ENCODE measurements around the gene JMJD6. TPM values are rescaled to one million over a fixed set of nuclear protein-coding genes. Genes with fewer than 3 reads are reported as not detected.

Gene JMJD6
- total RNA-seq (2021; ENCODE audit: unreplicated experiment): 47.6 TPM
- 47.5 and 60.9 TPM in 2 replicates for polyA plus RNA-seq (2012)
- percentile 75 among the genes with signal in this experiment for Bru-seq, nascent RNA
- BruChase-seq, experiment 1, labeled RNA remaining after a 6-hour chase: percentile 83 among the genes with signal in this experiment
- percentile 87 among the genes with signal in this experiment for BruChase-seq, experiment 2, labeled RNA remaining after a 2-hour chase
- long read RNA-seq, transcript JMJD6-202 (6 exons, 1,603 nt): major isoform, 55 of 87 reads
- long read RNA-seq, transcript JMJD6-204 (7 exons, 1,898 nt): minor isoform, 6 of 87 reads
- long read RNA-seq, partial matches to known transcripts: 2 of 87 reads
- long read RNA-seq, other reads (novel, unspliced or antisense): 22 of 87 reads

DNA sequence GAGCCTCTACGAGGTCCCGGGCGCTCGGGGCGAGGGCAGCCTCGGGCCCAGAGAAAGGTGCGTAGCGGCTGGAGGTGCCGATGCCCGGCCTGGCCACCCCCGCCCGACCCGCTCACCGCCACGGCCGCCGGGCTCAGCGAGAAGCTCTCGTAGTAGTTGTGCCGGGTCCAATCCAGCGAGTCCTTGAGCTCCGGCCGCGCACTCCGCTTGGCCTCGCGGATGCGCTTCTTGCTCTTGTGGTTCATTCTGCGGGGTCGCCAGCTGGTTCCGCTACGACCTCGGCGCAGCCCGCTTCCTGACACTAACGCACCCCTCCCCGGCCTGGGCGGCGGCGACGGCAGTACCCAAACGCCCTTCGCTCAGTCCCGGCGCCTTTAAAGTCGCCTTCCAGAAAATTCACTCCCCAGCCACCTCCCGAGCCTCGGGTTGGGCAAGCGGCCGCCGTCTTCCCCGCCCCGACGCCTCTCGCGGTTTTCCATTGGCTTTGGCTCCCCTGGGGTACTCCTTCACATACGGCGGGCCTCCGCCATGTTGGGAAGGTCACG lies at the start of gene JMJD6:
Gene JMJD6, minus strand, starts transcription at position 376 of the 545 bp plus-strand sequence. Its CDS starts 131 bp downstream, at position 245.
- peak within 1 kb of the TSS; percentile 99 for H3K9ac ChIP-seq (ENCODE audit: low read length)
- peaks cover 92% of the 10 kb centered on the region for H3K79me2 ChIP-seq (ENCODE audit: insufficient read depth, low read length)
- no peak within 1 kb of the TSS for H2AFZ ChIP-seq (ENCODE audit: low read depth, low read length, poor library complexity, severe bottlenecking)
- no peaks in the 10 kb centered on the region for H3K27me3 ChIP-seq (ENCODE audit: insufficient read depth, low read length)
- BruUV-seq (replicated peaks): TSS peak; percentile 71
- peak; percentile 97 for DNase-seq (ENCODE audit: low read depth, low spot score)
- peak within 1 kb of the TSS; percentile 99 for H3K27ac ChIP-seq (ENCODE audit: low read depth, low read length)
- peaks cover 33 to 45% of the 10 kb centered on the region in 2 experiments for H3K36me3 ChIP-seq (ENCODE audit: control insufficient read depth in 1 of 2, insufficient read depth in 2 of 2, low read length in 2 of 2)
- POLR2A ChIA-PET: interaction anchor here (1.5 to 2.9 kb wide), 2 partner anchors 9 to 10 kb away, joined by 8 to 27 read pairs; partner anchors contain the start of genes MFSD11 and SRSF2
- intact Hi-C loops (cut with micrococcal nuclease): loop anchor here (2.0 kb wide), 2 partner anchors 330 to 340 kb away; no protein-coding TSS in a partner anchor
- RAD21 ChIA-PET (ENCODE audit: low non-redundant PET in 1 of 2, low total read pairs in 2 of 2, uncharacterized antibody in 2 of 2, unreplicated experiment in 2 of 2): no interaction called here
- no peaks in the 10 kb centered on the region for H3K9me2 ChIP-seq (ENCODE audit: insufficient read depth)
- peaks cover 13 to 21% of the 10 kb centered on the region in 2 experiments for H3K4me1 ChIP-seq (ENCODE audit: control insufficient read depth in 1 of 2, insufficient read depth in 2 of 2, low read length in 2 of 2)
- peak; percentile 90 for ATAC-seq
- CTCF ChIA-PET: interaction anchor here (0.9 kb wide), 1 partner anchor 202 kb away, joined by 3 read pairs; no protein-coding TSS in a partner anchor
- peak within 1 kb of the TSS; percentile 93 for H3K4me2 ChIP-seq (ENCODE audit: low read length)
- peak within 1 kb of the TSS; percentile 97 for H3K4me3 ChIP-seq (replicated peaks in 1 of 2; ENCODE audit: low read depth in 1 of 2, low read length in 2 of 2)
- no peaks in the 10 kb centered on the region for H3K9me3 ChIP-seq (ENCODE audit: control insufficient read depth in 1 of 2, insufficient read depth in 1 of 2, low read depth in 1 of 2, low read length in 2 of 2)
- H4K20me1 ChIP-seq (ENCODE audit: insufficient read depth): peaks cover 7% of the 10 kb centered on the region; the same call in 1 of the 2 replicates
- TF ChIP-seq, protein P1, sequence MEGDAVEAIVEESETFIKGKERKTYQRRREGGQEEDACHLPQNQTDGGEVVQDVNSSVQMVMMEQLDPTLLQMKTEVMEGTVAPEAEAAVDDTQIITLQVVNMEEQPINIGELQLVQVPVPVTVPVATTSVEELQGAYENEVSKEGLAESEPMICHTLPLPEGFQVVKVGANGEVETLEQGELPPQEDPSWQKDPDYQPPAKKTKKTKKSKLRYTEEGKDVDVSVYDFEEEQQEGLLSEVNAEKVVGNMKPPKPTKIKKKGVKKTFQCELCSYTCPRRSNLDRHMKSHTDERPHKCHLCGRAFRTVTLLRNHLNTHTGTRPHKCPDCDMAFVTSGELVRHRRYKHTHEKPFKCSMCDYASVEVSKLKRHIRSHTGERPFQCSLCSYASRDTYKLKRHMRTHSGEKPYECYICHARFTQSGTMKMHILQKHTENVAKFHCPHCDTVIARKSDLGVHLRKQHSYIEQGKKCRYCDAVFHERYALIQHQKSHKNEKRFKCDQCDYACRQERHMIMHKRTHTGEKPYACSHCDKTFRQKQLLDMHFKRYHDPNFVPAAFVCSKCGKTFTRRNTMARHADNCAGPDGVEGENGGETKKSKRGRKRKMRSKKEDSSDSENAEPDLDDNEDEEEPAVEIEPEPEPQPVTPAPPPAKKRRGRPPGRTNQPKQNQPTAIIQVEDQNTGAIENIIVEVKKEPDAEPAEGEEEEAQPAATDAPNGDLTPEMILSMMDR (IDR thresholded peaks at IDR 0.05 in 2 of 3, conservative IDR thresholded peaks at IDR 0.05 in 1 of 3; ENCODE audit: borderline replicate concordance in 1 of 3, insufficient read depth in 1 of 3, low read depth in 2 of 3, low read length in 2 of 3): no peak
- TF ChIP-seq SIN3A (IDR thresholded peaks at IDR 0.05; ENCODE audit: low read depth) (peak; percentile 86; the same call in 1 of the 2 replicates), FOSL1 (IDR thresholded peaks at IDR 0.05; ENCODE audit: low read depth) (no peak), EZH2phosphoT487 (IDR thresholded peaks at IDR 0.05; ENCODE audit: borderline replicate concordance) (no peak), JUND (IDR thresholded peaks at IDR 0.05) (no peak), ELF1 (IDR thresholded peaks at IDR 0.05; ENCODE audit: borderline replicate concordance, low read depth) (no peak; the same call in 1 of the 2 replicates), SRF (IDR thresholded peaks at IDR 0.05; ENCODE audit: low read depth) (no peak; the same call in 1 of the 2 replicates), POLR2AphosphoS5 (IDR thresholded peaks at IDR 0.05; ENCODE audit: low read depth, low read length) (peak; percentile 90), TCF7L2 (IDR thresholded peaks at IDR 0.05; ENCODE audit: borderline replicate concordance, extremely low read depth, insufficient read depth, insufficient read length) (peak; percentile 88), CEBPB (IDR thresholded peaks at IDR 0.05; ENCODE audit: low read depth) (no peak), EZH2 (IDR thresholded peaks at IDR 0.05) (no peak), ZFX (IDR thresholded peaks at IDR 0.05) (peak; percentile 82; the same call in 1 of the 2 replicates), RAD21 (IDR thresholded peaks at IDR 0.05; ENCODE audit: low read depth) (no peak), EGR1 (IDR thresholded peaks at IDR 0.05; ENCODE audit: low read depth) (peak; percentile 42; the same call in 1 of the 2 replicates), SP1 (IDR thresholded peaks at IDR 0.05; ENCODE audit: low read depth) (peak; percentile 89)
- TF ChIP-seq, protein P2, sequence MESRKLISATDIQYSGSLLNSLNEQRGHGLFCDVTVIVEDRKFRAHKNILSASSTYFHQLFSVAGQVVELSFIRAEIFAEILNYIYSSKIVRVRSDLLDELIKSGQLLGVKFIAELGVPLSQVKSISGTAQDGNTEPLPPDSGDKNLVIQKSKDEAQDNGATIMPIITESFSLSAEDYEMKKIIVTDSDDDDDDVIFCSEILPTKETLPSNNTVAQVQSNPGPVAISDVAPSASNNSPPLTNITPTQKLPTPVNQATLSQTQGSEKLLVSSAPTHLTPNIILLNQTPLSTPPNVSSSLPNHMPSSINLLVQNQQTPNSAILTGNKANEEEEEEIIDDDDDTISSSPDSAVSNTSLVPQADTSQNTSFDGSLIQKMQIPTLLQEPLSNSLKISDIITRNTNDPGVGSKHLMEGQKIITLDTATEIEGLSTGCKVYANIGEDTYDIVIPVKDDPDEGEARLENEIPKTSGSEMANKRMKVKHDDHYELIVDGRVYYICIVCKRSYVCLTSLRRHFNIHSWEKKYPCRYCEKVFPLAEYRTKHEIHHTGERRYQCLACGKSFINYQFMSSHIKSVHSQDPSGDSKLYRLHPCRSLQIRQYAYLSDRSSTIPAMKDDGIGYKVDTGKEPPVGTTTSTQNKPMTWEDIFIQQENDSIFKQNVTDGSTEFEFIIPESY (IDR thresholded peaks at IDR 0.05; ENCODE audit: extremely low read depth, insufficient replicate concordance, low read length): no peak
- TF ChIP-seq, protein P3, sequence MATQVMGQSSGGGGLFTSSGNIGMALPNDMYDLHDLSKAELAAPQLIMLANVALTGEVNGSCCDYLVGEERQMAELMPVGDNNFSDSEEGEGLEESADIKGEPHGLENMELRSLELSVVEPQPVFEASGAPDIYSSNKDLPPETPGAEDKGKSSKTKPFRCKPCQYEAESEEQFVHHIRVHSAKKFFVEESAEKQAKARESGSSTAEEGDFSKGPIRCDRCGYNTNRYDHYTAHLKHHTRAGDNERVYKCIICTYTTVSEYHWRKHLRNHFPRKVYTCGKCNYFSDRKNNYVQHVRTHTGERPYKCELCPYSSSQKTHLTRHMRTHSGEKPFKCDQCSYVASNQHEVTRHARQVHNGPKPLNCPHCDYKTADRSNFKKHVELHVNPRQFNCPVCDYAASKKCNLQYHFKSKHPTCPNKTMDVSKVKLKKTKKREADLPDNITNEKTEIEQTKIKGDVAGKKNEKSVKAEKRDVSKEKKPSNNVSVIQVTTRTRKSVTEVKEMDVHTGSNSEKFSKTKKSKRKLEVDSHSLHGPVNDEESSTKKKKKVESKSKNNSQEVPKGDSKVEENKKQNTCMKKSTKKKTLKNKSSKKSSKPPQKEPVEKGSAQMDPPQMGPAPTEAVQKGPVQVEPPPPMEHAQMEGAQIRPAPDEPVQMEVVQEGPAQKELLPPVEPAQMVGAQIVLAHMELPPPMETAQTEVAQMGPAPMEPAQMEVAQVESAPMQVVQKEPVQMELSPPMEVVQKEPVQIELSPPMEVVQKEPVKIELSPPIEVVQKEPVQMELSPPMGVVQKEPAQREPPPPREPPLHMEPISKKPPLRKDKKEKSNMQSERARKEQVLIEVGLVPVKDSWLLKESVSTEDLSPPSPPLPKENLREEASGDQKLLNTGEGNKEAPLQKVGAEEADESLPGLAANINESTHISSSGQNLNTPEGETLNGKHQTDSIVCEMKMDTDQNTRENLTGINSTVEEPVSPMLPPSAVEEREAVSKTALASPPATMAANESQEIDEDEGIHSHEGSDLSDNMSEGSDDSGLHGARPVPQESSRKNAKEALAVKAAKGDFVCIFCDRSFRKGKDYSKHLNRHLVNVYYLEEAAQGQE (IDR thresholded peaks at IDR 0.05; ENCODE audit: low read depth): no peak
- TF ChIP-seq, protein P4, sequence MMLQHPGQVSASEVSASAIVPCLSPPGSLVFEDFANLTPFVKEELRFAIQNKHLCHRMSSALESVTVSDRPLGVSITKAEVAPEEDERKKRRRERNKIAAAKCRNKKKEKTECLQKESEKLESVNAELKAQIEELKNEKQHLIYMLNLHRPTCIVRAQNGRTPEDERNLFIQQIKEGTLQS (IDR thresholded peaks at IDR 0.05): no peak
